Measurements from ENCODE around the gene ZNHIT2.

Gene ZNHIT2

GRCh38 chr11:65085446-65085845, 32.1 kb downstream of the ZNHIT2 start:
- no peak for DNase-seq
- H3K4me1 ChIP-seq (ENCODE audit: insufficient read depth, low read length), result peaks cover 44% of the 10 kb centered on the region
- H3K4me2 ChIP-seq (ENCODE audit: insufficient read depth, low read length), result peak overlapping the region; percentile 89
- H3K4me3 ChIP-seq (ENCODE audit: low read depth in 1 of 2, low read length in 2 of 2), result peak overlapping the region in 1 of 2 experiments; percentile 89; a peak in 1 of 4 replicates
- no peaks in the 10 kb centered on the region for H3K9me3 ChIP-seq (ENCODE audit: insufficient read depth, low read length, severe bottlenecking)
- H3K36me3 ChIP-seq (ENCODE audit: insufficient read depth, low read length), result peaks cover 75% of the 10 kb centered on the region
- H4K20me1 ChIP-seq (ENCODE audit: insufficient read depth, low read length), result peaks cover 23% of the 10 kb centered on the region
- no peaks in the 10 kb centered on the region for H3K27me3 ChIP-seq (ENCODE audit: insufficient read depth, low read length, poor library complexity)
- no peak for ATAC-seq (ENCODE audit: insufficient read depth, low read depth)
- H3K79me2 ChIP-seq (ENCODE audit: insufficient read depth, low read length), result peaks cover 54% of the 10 kb centered on the region
- peak overlapping the region; percentile 98; the same call in 1 of the 2 replicates for H3K9ac ChIP-seq (ENCODE audit: low read depth, low read length)
- no peak overlapping the region for H2AFZ ChIP-seq (ENCODE audit: low read depth, low read length)
- TF ChIP-seq CTCF (IDR thresholded peaks at IDR 0.05; ENCODE audit: borderline replicate concordance, extremely low read depth, low read length, poor library complexity, severe bottlenecking) (no peak), EZH2 (IDR thresholded peaks at IDR 0.05; ENCODE audit: borderline replicate concordance, low read depth, low read length, severe bottlenecking) (no peak)
- H3K27ac ChIP-seq (ENCODE audit: low read length), result no peak overlapping the region

- H3K4me2 ChIP-seq (ENCODE audit: insufficient read depth, low read length), result peak overlapping the region; percentile 89
- no peaks in the 10 kb centered on the region for H3K9me3 ChIP-seq (ENCODE audit: insufficient read depth, low read length, severe bottlenecking)
- peak overlapping the region; percentile 96 for H3K27ac ChIP-seq (ENCODE audit: low read length)
- DNase-seq (no peak), ATAC-seq (ENCODE audit: insufficient read depth, low read depth) (peak; percentile 17; the same call in 2 of the 3 replicates)
- peak overlapping the region; percentile 98 for H3K9ac ChIP-seq (ENCODE audit: low read depth, low read length)
- peaks cover 28% of the 10 kb centered on the region for H4K20me1 ChIP-seq (ENCODE audit: insufficient read depth, low read length)
- H2AFZ ChIP-seq (ENCODE audit: low read depth, low read length), result peak overlapping the region; percentile 84
- H3K79me2 ChIP-seq (ENCODE audit: insufficient read depth, low read length), result peaks cover 59% of the 10 kb centered on the region
- H3K4me1 ChIP-seq (ENCODE audit: insufficient read depth, low read length), result peaks cover 49% of the 10 kb centered on the region
- no peak for TF ChIP-seq CTCF (IDR thresholded peaks at IDR 0.05; ENCODE audit: borderline replicate concordance, extremely low read depth, low read length, poor library complexity, severe bottlenecking)
- TF ChIP-seq EZH2 (IDR thresholded peaks at IDR 0.05; ENCODE audit: borderline replicate concordance, low read depth, low read length, severe bottlenecking), result no peak
- H3K36me3 ChIP-seq (ENCODE audit: insufficient read depth, low read length), result peaks cover 80% of the 10 kb centered on the region
- peak overlapping the region; percentile 89 to 91; a peak in 3 of 4 replicates for H3K4me3 ChIP-seq (ENCODE audit: low read depth in 1 of 2, low read length in 2 of 2)
- H3K27me3 ChIP-seq (ENCODE audit: insufficient read depth, low read length, poor library complexity), result no peaks in the 10 kb centered on the region
Observed at GRCh38 chr11:65084598-65085375, 32.7 kb downstream of the ZNHIT2 start.

- peaks cover 34% of the 10 kb centered on the region for H4K20me1 ChIP-seq (ENCODE audit: insufficient read depth, low read length)
- DNase-seq, result peak; percentile 96
- H3K79me2 ChIP-seq (ENCODE audit: insufficient read depth, low read length), result peaks cover 66% of the 10 kb centered on the region
- peak within 1 kb of the TSS; percentile 98 for H3K9ac ChIP-seq (ENCODE audit: low read depth, low read length)
- H2AFZ ChIP-seq (ENCODE audit: low read depth, low read length), result peak within 1 kb of the TSS; percentile 84
- peaks cover 56% of the 10 kb centered on the region for H3K4me1 ChIP-seq (ENCODE audit: insufficient read depth, low read length)
- no peaks in the 10 kb centered on the region for H3K27me3 ChIP-seq (ENCODE audit: insufficient read depth, low read length, poor library complexity)
- H3K36me3 ChIP-seq (ENCODE audit: insufficient read depth, low read length), result peaks cover 87% of the 10 kb centered on the region
- H3K4me2 ChIP-seq (ENCODE audit: insufficient read depth, low read length), result peak within 1 kb of the TSS; percentile 89
- no peaks in the 10 kb centered on the region for H3K9me3 ChIP-seq (ENCODE audit: insufficient read depth, low read length, severe bottlenecking)
- peak within 1 kb of the TSS; percentile 89 to 91 for H3K4me3 ChIP-seq (ENCODE audit: low read depth in 1 of 2, low read length in 2 of 2)
- peak; percentile 85 for ATAC-seq (ENCODE audit: insufficient read depth, low read depth)
- TF ChIP-seq EZH2 (IDR thresholded peaks at IDR 0.05; ENCODE audit: borderline replicate concordance, low read depth, low read length, severe bottlenecking) (no peak), CTCF (IDR thresholded peaks at IDR 0.05; ENCODE audit: borderline replicate concordance, extremely low read depth, low read length, poor library complexity, severe bottlenecking) (no peak)
- H3K27ac ChIP-seq (ENCODE audit: low read length), result peak within 1 kb of the TSS; percentile 96
Observed at GRCh38 chr11:65083834-65084597, 33.5 kb downstream of the ZNHIT2 start, which contains the start of the genes CDCA5 and ZFPL1. Gene CDCA5 (minus strand): TSS chr11:65084040. CDS start chr11:65083978, 62 bp downstream. Gene ZFPL1 (plus strand): TSS chr11:65084222. CDS start chr11:65084699, 477 bp downstream.

Measured in DND-41 (cell line).